ENCODE results near the gene SMIM36. TPM values are rescaled to one million over a fixed set of nuclear protein-coding genes. Genes with fewer than 3 reads are reported as not detected.

SMIM36 gene
- total RNA-seq, 1 experiment from 2014 or later: not detected

Other genes with a start within 250 kb of the SMIM36 start
- gene HLF, start 246.5 kb downstream of the SMIM36 start, total RNA-seq (2014; rRNA removed; shearing (Covaris generic)): 0.12 and 0.95 TPM in 2 replicates
- gene MMD, start 89.6 kb downstream of the SMIM36 start, total RNA-seq (2014; rRNA removed; shearing (Covaris generic)): 5.5 and 7.5 TPM in 2 replicates
- 0.49 TPM in 1 of 2 replicates, not detected in the other for gene TMEM100, start 211.4 kb upstream of the SMIM36 start, total RNA-seq (2014; rRNA removed; shearing (Covaris generic))
- 18.1 TPM in 2 replicates for gene PCTP, start 239.6 kb upstream of the SMIM36 start, total RNA-seq (2014; rRNA removed; shearing (Covaris generic))